Fibroblast of villous mesenchyme (primary cell): ENCODE data around the gene PTPRN2. TPM values are rescaled to one million over a fixed set of nuclear protein-coding genes. Genes with fewer than 3 reads are reported as not detected.

Experiments used
- DNase-seq: peaks from one replicate; pipeline ENCODE4 v3.0.0-alpha.2; 2010; ENCODE audit warnings: low read depth
- H3K4me3 ChIP-seq: 2 replicates; pipeline ENCODE4 v1.5.1; 2011; ENCODE audit warnings: low read depth, mild to moderate bottlenecking, low read length
- total RNA-seq: library from RNA; depleted of rRNA; stranded (reverse); fragments of >200 nt; gene quantifications from 2 replicates; pipeline ENCODE4 v1.2.3, GENCODE V29; 2012
- TF ChIP-seq, protein P1 (sequence below): IDR thresholded peaks from 2 replicates; pipeline ENCODE4 v1.5.1; 2012; ENCODE audit warnings: low read depth, mild to moderate bottlenecking, low read length; ENCODE audit not compliant: insufficient read depth

PTPRN2 gene
- total RNA-seq, 1 donor, result not detected

DNA sequence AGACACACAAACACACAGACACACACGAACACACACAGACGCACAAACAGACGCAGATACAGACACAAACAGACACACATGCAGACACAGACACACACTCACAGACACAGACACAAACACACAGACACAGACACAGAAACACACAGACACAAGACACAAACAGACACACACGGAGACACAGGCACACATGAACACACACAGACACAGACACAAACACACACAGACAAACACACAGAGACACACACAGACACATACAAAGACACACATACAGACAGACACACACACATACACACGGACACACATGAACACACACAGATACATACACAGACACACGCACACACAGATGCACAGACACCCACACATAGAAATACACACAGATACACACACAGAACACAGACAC is 815.9 kb downstream of the PTPRN2 start:
- DNase-seq, result no peak
- no peak overlapping the region for H3K4me3 ChIP-seq
- TF ChIP-seq, protein P1, sequence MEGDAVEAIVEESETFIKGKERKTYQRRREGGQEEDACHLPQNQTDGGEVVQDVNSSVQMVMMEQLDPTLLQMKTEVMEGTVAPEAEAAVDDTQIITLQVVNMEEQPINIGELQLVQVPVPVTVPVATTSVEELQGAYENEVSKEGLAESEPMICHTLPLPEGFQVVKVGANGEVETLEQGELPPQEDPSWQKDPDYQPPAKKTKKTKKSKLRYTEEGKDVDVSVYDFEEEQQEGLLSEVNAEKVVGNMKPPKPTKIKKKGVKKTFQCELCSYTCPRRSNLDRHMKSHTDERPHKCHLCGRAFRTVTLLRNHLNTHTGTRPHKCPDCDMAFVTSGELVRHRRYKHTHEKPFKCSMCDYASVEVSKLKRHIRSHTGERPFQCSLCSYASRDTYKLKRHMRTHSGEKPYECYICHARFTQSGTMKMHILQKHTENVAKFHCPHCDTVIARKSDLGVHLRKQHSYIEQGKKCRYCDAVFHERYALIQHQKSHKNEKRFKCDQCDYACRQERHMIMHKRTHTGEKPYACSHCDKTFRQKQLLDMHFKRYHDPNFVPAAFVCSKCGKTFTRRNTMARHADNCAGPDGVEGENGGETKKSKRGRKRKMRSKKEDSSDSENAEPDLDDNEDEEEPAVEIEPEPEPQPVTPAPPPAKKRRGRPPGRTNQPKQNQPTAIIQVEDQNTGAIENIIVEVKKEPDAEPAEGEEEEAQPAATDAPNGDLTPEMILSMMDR, result no peak

DNA sequence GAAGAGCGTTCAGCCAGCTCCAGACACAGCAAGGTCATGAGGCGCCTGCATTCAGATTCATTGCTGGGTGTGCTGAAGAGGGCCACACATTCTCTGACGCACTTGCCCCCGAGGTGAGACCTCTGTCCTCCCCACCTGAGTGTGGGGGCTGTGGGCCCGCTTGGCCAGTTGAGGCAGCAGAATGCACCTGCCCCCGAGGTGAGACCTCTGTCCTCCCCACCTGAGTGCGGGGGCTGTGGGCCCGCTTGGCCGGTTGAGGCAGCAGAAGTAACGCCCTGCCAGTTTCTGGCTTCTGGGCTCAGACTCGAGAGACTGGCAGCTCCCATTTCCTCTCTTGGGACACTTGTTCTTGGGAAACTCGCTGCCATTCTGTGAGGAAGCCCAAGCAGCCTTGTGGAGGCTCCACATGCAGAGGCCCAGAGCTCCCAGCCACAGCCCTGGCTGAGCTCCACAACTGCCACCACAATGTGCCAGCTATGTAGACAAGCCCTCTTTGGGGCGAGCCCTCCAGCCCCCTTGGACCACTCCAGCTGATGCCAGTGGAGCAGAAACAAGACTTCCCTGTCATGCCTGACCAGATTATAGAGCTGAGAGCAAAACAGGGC is 816.8 kb downstream of the PTPRN2 start:
- H3K4me3 ChIP-seq, result no peak overlapping the region
- TF ChIP-seq, protein P1, result no peak
- DNase-seq, result no peak

DNA sequence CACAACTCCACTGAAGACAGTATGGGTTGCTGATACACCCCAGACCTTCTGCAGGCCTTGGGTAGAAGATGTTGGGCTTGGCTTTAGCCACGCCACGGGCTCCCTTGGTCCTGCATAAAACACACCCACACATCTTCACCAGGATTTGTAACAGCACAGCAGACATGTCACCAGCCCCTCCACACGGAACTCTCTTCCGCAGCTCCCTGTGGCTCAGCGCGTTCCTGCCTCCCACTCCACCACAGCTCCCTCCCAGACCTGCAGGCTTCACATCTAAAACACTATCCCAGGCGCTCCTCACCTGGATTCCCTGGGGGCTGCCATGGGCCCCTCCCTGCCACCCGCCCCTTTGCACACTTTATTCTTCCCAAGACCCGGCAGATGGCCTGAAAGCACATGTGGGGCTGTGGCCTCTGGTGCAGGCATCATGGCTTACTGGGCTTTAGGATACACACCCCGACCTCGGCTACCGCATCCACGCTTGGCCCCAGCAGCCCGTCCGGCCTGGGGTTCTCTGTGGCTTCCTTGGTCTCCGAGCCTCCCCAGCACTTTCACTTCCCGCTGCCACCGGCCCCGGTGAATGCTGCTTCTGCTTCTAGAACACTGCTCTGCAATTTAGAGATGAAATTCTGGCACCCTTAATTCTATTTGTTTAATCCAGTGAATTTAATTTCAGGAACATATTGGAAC is 818.0 kb downstream of the PTPRN2 start:
- no peak for DNase-seq
- TF ChIP-seq, protein P1, result no peak
- H3K4me3 ChIP-seq, result no peak overlapping the region

DNA sequence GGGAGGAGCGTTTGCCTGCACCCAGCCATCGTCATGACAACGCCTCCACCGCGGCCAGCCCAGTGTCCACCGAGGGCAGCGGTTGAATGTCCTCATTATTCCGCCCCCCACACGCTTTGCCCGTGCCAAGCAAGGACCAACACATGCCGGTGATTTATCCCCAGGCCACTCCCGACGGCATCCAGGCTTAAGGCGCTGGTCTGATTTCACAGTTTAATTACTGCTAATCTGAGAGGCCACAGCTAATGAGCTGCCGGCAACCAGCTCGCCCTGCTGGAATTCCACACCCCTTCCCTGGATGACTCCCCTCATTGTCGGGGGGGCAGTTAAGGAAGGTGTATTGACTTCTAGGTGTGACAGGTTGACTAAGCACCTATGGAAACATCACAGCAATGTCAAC is 818.5 kb downstream of the PTPRN2 start:
- DNase-seq, result no peak
- TF ChIP-seq, protein P1, result no peak
- H3K4me3 ChIP-seq, result no peak overlapping the region

DNA sequence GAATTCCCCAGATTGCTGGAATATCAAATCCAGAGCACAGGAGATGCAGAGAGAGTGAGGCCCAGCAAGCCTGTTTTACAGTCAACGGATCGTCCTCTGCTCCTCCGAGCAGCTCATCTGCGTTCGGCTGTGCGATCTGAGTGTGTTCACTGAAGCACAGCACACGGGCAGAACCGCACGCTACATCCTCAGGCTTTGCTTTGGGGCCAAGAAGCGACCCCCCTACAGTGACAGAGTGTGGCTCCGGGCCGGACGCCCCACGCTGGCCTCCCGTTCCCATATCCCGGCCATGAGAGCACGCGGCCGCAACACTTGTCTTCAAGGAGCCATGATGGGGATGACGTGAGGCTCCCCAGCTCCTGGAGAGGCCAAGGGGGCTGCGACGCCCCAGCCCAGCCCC is 819.4 kb downstream of the PTPRN2 start:
- DNase-seq, result no peak
- no peak overlapping the region for H3K4me3 ChIP-seq
- TF ChIP-seq, protein P1, result no peak

DNA sequence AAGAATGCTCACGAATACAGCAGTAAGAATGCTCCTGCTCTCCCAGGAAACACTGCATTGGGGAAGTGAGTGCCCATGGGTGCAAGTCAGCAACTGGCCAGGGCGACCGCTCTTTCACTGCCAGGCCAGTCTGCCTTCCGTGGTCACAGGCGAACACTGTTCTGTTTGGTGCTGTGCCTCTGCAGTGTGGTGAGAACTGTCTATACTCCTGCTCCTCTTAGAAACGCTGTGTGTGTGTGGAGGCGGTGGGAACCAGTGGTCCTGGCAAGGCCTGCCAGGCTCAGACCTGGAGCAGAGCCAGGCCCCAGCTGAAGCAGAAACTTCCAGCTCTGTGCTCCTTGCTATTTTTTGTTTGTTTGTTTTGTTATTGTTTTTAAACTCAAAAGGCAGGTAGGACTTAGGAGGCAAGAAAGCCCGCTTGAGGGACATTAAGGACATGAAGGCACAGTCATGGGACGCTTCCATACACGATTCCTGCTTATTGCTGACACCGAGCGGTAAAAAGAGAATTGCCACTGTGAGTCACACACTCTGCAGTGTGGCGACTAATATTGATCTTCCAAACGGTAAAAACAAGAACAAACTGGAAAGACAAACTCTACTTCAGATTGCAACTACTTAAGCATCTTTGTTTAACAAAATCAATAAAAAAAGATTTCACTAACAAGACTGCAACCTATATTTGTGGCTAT is 820.0 kb downstream of the PTPRN2 start:
- H3K4me3 ChIP-seq, result no peak overlapping the region
- TF ChIP-seq, protein P1, result no peak
- no peak for DNase-seq
